Mucosa of stomach (tissue), 1 donor: ENCODE data around the gene KIAA0825.

Source experiments
- H3K27me3 ChIP-seq: one replicate; pipeline ENCODE4 v1.7.0; 2013; ENCODE audit warnings: mild to moderate bottlenecking, low read length; ENCODE audit not compliant: control insufficient read depth, insufficient read depth
- H3K36me3 ChIP-seq: one replicate; pipeline ENCODE4 v1.7.0; 2013; ENCODE audit warnings: low read length; ENCODE audit not compliant: control insufficient read depth, insufficient read depth
- H3K4me1 ChIP-seq: one replicate; pipeline ENCODE4 v1.7.0; 2013; ENCODE audit warnings: mild to moderate bottlenecking, low read length; ENCODE audit not compliant: control insufficient read depth, insufficient read depth
- H3K4me3 ChIP-seq: one replicate; pipeline ENCODE4 v1.7.0; 2013; ENCODE audit warnings: low read length
- H3K9ac ChIP-seq: one replicate; pipeline ENCODE4 v1.7.0; 2013; ENCODE audit warnings: mild to moderate bottlenecking, low read length, moderate library complexity
- H3K9me3 ChIP-seq: one replicate; pipeline ENCODE4 v1.7.0; 2013; ENCODE audit warnings: mild to moderate bottlenecking, low read length, moderate library complexity; ENCODE audit not compliant: control insufficient read depth
- donor health status: Pancreatic carcinoma.

KIAA0825 gene

DNA sequence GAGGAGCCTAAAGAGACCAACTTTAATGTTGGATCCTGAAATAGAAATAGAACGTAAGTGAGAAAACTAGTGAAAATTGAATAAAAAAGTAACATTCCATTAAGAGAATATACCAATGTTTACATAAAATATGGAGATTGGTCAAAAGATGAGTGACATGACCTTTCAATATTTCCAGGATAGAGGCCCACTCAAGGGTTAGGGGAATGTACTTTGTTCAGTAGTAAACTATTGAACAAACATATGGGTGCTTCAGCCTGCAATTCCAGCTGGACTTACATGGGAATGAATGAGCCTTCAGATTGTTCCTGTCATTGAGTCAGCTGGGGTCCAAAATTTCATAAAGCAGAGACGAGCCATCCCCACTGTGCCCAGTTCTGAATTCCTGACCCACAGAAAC lies 505.3 kb downstream of the KIAA0825 start:
- H3K9me3 ChIP-seq: no peaks in the 10 kb centered on the region
- no peak overlapping the region for H3K4me3 ChIP-seq
- H3K9ac ChIP-seq: no peak overlapping the region
- H3K36me3 ChIP-seq: no peaks in the 10 kb centered on the region
- no peaks in the 10 kb centered on the region for H3K4me1 ChIP-seq
- H3K27me3 ChIP-seq: no peaks in the 10 kb centered on the region

- H3K27me3 ChIP-seq: no peaks in the 10 kb centered on the region
- peak overlapping the region; percentile 86 for H3K9ac ChIP-seq
- H3K9me3 ChIP-seq: no peaks in the 10 kb centered on the region
- no peaks in the 10 kb centered on the region for H3K36me3 ChIP-seq
- peak overlapping the region; percentile 95 for H3K4me3 ChIP-seq
- H3K4me1 ChIP-seq: no peaks in the 10 kb centered on the region
Measured at GRCh38 chr5:94111209-94112004, 507.0 kb downstream of the KIAA0825 start.

- no peak overlapping the region for H3K4me3 ChIP-seq
- H3K9ac ChIP-seq: no peak overlapping the region
- H3K9me3 ChIP-seq: no peaks in the 10 kb centered on the region
- no peaks in the 10 kb centered on the region for H3K36me3 ChIP-seq
- no peaks in the 10 kb centered on the region for H3K27me3 ChIP-seq
- H3K4me1 ChIP-seq: peaks cover 5% of the 10 kb centered on the region
Measured at GRCh38 chr5:94103514-94104245, 514.7 kb downstream of the KIAA0825 start.
